Renal pelvis (tissue), 4 donors: ENCODE data around the gene CDHR3. TPM values are rescaled to one million over a fixed set of nuclear protein-coding genes. Genes with fewer than 3 reads are reported as not detected.
"Not testable (repeated sequence)": the region's sequence is repeated elsewhere in the genome, so short reads cannot be mapped to it uniquely, and the experiment has no call there.

Experiments used
- DNase-seq: peaks from one replicate; pipeline ENCODE4 v3.0.0-alpha.2; 2013
- polyA plus RNA-seq, 3 donors: library from polyadenylated mRNA; unstranded; fragments of 120-200 nt; gene quantifications; one replicate each; pipeline ENCODE4 v1.2.1, GENCODE V29; 2013; ENCODE audit not compliant: insufficient read length in 3 of 3

The CDHR3 gene
- polyA plus RNA-seq, 3 donors: 6.6 to 14.7 (median 12.6) TPM

DNA sequence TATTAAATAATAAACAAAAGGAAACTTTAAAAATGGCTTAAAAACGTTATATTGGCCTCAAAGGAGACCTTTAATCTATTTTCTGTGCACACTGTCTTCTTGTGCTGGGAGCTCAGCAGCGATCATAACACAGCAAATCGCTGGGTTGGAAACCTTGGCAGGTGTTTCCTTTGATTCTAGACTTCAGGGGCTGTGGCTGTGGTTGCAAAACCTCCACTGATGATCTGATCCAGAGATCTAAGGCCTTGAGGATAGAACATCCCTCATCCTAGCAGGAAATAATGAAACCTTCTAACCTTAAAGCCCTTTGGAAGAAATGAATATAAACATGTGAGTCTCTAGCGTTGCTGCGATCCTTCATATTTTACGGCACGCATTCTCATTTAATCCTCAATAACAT is 29.8 kb downstream of the CDHR3 start:
- no peak for DNase-seq

DNA sequence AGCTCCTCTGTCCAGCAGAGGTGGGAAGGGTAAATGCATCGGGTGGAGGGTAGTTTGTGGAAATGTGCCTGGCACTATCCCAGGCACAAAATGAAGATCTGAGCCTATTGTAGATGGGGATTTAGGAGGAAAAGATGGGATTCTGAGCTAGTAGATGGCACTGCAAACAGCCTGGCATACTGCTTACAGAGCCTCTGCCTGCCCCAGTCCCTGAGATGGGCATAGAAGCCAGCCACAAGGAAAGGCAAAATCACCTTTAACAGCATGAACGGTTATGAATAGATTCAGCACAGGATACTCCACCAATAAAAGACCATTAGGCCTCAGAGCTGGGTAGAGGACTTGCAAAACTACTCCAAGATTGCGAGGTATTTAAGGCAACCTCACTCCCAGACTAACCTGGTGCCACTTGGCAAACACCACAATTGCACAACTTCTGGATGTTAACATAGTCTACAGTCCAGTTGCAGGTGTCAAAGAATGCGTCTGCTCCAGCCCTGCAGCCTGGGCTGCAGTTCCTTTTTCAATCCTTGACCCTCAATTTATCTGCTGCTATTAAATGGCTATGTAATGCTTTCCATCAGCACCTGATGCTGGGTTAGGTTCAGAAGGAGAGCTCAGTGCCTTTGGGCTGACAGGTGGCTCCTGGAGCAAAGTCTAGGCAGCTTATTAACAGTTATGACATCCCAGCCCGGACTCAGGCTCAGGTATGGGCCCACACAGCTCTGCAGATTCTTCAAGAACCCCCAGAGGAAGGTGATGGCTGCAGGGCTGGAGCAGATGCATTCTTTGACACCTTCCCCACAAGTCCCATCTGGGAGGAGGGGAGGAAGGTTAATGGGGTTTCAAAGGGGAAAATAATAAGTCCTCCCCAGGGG is 34.0 kb downstream of the CDHR3 start:
- no peak for DNase-seq

GRCh38 chr7:105999256-105999655 is 36.2 kb downstream of the CDHR3 start:
- DNase-seq: no peak

DNA sequence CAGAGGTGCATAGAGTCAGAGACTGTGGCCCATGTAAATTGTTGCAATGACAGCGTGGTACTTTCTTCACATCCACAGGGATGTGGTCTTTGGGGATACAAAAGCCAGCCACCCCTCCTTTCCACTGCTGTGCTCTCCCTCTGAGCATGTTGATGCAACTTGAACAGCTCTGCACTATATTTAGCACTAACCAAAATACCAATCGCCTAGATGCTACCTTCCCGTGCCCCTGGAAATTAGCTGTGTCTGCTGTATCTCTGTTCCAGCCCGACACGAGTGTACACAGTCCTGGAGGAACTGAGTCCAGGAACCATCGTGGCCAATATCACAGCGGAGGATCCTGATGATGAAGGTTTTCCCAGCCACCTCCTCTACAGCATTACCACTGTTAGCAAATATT is 38.1 kb downstream of the CDHR3 start:
- DNase-seq: no peak

DNA sequence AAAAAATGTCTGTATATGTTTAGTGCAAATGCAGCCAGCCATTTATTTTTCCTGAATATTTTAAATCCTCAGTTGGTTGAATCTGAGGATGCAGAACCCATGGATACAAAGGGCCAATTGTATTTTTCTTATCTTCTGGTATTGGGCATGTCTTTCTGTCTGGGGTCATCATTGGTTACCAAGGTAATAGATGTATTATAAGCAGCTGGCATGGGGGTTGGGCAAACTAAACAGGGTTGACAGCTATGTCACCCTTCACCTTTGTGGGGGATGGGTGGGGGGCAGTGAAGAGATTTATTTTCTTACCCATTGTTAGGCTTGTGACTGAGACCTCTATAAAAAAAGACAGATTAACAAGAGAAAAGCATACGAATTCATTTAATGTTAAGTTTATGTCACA is 38.8 kb downstream of the CDHR3 start:
- no peak for DNase-seq

DNA sequence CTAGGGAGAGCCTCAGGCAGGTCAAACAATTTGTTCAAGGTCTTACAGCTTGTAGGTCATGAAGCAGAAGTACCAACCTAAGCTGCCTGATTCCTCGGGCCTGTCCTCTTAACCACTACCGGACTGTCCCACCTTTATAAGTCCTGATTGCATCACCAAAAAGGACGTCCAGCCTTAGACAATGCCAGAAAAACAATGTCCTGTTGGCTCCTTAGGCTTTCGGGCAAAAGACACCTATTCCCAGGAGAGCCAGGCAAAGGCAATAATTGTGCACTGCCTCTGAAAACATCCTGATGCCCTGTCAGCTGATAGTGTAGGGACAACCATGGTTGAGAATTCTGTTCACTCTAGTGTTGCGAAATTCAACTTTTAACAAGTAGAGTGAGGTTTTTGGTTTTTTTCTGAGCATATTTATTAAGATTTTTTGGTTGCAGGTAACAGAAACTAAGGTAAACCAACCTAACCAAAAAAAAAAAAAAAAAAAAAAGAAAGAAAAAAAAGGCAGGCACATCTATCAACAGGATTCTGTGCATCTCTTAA is 40.5 kb downstream of the CDHR3 start:
- DNase-seq: no peak

DNA sequence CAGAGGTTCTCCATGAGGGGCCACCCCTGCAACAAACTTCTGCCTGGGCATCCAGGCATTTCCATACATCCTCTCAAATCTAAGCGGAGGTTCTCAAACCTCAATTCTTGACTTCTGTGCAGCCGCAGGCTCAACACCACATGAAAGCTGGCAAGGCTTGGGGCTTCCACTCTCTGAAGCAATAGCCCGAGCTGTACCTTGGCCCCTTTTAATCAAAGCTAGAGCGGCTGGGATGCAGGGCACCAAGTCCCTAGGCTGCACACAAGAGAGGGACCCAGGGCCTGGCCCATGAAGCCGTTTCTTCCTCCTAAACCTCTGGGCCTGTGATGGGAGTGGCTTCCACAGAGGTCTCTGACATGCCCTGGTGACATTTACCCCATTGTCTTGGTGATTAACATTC is 43.8 kb downstream of the CDHR3 start:
- no peak for DNase-seq

- not testable (repeated sequence) for DNase-seq
Observed at GRCh38 chr7:106007796-106008195, 44.7 kb downstream of the CDHR3 start.

- DNase-seq: peak; percentile 91
Observed at GRCh38 chr7:106009503-106010226, 46.6 kb downstream of the CDHR3 start.

DNA sequence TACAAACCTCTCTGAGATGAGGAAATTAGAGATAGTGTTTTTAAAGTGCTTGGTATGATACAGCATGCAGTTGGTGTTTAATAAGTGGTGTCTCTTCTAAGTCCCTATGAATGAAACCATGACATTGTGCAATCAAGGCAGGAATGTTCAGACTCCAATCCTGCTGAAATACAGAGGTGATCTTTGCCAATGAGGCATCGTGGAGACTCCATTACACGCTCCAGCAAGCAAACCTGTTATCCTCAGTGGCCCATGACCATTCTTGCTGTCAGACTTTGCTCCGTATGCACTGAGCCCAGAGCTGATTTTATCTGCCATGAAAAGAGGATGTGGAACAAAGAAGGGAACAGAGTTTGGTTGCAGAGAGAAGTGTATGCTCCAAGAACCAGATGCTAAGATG is 47.3 kb downstream of the CDHR3 start:
- peak; percentile 62 for DNase-seq

DNA sequence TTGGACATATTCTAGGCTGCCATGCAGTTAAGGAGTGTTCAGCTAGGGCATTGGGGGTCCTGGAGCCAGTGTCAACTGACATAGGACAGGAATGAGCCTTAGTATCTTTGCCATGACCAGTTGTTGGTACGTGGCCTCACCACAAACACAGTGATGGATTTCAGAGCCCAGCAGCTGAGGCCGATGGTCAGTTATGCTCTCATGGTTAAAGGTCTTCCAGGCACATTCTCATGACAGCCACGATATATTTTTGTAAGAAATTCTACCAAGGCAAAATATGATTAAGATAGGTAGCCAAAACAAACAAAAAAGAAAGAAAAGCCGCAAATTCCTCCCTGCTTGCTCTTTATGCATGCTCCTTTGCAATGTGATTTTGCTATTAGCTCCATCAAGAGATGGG is 47.8 kb downstream of the CDHR3 start:
- DNase-seq: no peak

GRCh38 chr7:106012184-106012583 is 49.1 kb downstream of the CDHR3 start:
- DNase-seq: no peak

- no peak for DNase-seq
Observed at GRCh38 chr7:106012935-106013439, 49.9 kb downstream of the CDHR3 start.

DNA sequence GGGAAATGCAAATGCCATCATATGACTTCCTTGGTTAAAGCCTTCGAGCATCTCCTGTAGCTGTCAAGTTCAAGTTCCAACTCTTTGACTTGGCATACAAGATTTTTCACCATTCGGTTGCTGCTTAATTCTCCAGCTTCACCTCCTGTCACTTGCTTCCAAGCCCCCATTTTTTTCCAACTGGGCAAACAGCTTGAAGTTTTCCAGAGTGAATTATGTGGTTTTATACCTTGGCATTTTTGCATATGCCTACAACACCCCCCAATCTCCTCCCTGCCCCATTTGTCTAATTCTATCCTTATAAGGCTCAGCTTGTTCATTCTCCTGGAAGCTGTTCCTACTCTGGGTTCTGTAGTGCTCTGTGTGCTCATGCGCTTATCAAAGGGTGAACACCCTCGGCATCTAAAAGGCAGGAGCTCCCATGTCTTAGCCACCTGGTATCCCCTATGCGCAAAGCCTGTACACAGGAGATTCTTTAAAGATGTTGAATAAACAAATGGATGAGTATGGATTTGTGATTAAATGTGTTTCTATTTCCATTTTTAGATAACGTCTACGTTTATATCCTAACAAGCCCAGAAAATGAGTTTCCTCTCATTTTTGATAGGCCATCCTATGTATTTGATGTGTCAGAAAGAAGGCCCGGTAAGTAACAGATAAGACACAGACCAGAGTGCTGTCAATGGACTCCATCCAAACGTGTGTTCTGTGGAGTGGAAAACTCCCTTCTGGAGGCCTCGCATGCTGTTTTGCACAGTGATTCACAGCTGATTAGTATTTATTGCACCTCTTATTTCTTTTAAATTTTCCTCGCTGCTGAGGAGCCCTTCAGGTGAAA is 52.5 kb downstream of the CDHR3 start:
- DNase-seq: no peak

DNA sequence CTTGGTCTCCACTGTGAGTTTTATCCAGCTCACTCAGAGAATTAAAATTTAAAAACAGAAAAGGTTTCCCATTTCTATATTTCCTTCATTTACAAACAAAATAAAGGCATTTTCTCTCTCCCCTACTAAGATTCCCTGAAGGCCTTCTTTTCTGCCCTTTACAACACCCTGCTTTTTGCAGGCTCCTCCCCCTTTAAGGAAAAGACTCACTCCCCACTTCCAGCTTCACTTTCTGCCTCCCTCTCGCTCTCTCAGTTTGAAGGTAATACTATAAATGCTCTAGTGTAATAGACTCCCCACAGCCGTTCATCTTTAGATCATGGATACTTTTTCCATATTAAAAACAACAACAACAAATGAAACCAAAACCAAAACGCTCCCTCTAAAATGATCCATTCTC is 53.3 kb downstream of the CDHR3 start:
- DNase-seq: no peak

DNA sequence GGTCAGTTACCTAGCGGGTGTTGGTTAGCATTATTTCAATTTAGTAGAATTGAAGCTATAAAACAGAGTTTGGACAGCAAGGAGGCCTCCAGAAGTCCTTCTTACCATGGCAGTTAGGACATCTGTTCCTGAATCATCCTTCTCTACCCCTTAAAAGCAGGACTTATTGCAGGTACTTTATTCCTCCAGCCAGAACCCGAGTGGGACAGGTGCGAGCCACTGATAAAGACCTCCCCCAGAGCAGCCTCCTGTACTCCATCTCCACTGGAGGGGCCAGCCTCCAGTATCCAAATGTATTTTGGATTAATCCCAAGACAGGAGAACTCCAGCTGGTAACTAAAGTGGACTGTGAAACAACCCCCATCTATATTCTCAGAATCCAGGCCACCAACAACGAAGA is 54.6 kb downstream of the CDHR3 start:
- no peak for DNase-seq

DNA sequence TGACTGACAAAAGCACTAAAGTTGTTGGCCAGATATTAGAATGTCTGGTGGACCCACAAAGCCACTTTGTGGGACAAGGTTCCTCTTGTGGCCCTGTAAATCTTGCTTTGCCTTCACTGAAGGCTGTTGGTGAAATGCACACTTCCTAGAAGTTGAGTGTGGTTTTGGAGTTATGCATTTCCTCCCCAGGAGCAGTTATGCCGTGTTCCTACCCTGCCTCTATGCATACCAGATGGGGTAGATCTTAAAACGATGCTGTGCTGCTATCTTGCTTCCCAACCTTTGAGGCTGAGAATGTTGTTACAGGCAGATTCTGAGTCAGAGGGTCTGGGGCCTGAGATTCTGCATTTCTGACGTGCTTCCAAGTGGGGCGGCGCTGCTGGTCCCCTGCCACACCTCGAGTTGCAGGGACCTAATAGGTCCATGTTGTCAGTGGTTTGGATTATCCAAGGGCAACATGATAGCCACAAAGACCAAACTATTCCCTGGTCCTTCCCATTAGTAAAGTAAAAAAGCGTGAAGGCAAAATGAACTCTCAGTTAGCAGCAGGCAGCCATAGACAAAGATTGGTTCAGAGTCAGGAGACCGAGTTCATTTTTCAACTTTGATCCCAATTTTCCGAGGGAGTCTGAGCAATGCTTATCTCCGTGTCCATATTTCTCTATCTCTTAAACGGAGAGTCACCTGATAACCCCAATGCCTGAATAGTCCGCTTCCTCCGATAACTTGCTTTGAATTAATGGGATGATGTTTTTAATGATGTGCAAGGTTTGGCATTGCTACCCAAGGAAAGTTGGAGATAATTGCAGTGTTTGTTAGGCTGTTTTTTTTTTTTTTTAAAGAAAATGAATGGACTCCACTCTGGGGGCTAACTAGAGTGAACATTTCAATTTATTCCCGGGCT is 55.8 kb downstream of the CDHR3 start:
- DNase-seq: no peak

- no peak for DNase-seq
Observed at GRCh38 chr7:106019470-106019820, 56.4 kb downstream of the CDHR3 start.

- DNase-seq: no peak
Observed at GRCh38 chr7:106021151-106022067, 58.3 kb downstream of the CDHR3 start.
